ENCODE measurements around the gene NFIC.

GRCh38 chr19:3476830-3477229 is 110.4 kb downstream of the NFIC start:
- no peak for TF ChIP-seq CTCF (IDR thresholded peaks at IDR 0.05; ENCODE audit: poor library complexity)
- no peak for TF ChIP-seq EZH2 (IDR thresholded peaks at IDR 0.05; ENCODE audit: borderline replicate concordance)
- TF ChIP-seq EZH2phosphoT487 (IDR thresholded peaks at IDR 0.05; ENCODE audit: low read depth, severe bottlenecking, unreplicated experiment), result no peak
